GM18502 (cell line): ENCODE results near the gene RNF213.
"Not testable (repeated sequence)": the region's sequence is repeated elsewhere in the genome, so short reads cannot be mapped to it uniquely, and the experiment has no call there.

Experiments
- ATAC-seq: cut with Tn5 transposase; IDR thresholded peaks from one replicate; pipeline ENCODE4 v1.9.1; 2021; ENCODE audit warnings: mild to moderate bottlenecking; ENCODE audit not compliant: unreplicated experiment, poor library complexity

The RNF213 gene

DNA sequence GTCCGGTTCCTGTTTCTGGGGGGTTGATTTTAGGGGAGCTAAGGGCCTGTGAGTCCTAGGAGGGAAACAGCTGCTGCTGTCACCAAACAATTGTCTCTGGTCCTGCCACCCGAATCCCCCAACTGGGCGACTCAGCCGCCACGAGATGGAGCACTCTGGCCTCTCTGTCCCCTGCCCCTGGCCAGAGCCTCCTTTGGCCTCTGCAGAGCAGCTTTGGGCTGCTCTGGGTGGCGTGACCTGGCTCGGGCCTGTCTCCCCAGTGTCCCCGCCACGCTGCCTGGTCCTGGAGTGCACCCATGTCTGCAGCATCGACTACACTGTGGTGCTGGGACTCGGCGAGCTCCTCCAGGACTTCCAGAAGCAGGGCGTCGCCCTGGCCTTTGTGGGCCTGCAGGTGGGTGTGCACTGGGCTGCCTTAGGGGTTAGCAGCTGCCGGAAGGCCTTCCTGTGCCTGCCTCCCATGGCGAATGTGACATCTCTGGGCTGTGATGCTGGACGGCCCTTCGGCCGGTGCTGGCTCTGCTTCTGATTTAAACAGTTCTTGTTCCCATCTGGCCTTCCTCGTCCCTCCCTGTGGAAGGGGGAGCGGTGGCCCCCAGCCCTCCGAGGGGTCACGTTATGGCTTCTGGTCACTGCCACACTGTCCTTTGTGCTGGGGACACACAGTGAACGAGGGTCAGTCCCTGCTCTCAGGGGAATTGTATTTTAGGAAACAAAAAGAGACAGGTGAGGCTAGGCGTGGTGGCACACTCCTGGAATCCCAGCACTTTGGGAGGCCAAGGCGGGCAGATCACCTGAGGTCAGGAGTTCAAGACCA is 11.6 kb upstream of the RNF213 start:
- no peak for ATAC-seq

DNA sequence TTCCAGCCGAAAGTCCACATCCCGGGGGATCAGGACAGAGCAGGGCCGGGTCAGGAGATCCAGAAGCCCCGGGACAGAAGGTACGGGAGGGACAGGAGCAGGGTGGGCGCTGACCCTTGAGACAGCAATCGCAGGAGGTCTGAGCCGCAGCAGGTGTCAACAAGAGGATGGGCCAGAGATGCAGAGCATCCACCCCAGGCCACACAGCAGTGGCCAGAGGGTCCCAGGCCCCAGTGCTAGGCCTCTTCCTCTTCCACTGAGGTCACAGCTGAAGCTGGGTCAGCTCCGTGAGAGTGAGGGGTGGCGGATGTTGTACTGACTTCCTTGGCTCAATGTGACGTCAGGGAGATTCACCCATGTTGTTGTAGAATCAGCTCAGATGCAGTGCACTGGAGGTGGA is 8.7 kb upstream of the RNF213 start:
- ATAC-seq: no peak

DNA sequence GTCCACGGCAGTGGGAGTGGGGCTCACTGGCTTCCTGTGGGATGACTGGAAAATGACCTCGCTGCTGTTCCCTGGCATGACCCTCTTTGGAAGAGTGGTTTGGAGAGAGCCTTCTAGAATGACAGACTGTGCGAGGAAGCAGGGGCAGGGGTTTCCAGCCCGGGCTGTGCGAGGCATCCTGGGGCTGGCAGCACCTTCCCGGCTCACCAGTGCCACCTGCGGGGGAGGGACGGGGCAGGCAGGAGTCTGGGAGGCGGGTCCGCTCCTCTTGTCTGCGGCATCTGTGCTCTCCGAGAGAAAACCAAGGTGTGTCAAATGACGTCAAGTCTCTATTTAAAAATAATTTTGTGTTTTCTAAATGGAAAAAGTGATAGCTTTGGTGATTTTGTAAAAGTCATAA is 7.8 kb upstream of the RNF213 start:
- ATAC-seq: no peak

DNA sequence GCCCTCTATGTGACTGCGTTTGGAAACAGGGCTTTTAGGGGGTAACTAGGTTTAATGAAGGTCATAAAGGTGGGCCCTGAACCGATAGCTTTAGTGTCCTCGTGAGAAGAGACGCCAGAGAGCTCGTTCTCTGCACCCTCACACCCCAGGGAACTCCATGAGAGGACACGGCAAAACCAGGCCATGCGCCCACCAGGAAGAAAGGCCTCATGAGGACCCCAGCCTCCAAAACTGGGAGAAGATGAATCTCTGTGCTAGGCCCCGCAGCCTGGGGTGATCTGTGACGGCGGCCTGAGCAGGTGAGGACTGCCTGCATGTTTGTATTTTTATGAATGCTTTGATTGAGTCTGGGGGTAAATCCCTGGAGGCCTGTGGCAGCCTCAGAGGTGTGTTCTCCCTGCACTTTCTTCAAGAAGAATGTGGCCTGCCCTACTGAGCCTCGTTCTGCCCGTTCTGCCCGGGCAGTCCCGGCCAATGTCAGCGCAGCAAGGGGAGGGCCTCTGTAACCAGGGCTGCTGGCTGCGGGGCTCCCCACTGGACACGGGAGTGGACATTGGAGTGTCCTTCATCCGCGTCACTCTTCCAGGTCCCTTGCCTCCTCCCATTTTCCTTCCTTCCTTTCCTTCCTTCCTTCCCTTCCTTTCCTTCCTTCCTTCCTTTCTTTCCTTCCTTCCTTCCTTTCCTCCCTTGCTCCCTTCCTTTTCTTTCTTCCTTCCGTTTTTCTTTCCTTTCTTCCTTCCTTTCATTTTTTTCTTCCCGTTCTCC is 6.8 kb upstream of the RNF213 start:
- ATAC-seq: no peak

DNA sequence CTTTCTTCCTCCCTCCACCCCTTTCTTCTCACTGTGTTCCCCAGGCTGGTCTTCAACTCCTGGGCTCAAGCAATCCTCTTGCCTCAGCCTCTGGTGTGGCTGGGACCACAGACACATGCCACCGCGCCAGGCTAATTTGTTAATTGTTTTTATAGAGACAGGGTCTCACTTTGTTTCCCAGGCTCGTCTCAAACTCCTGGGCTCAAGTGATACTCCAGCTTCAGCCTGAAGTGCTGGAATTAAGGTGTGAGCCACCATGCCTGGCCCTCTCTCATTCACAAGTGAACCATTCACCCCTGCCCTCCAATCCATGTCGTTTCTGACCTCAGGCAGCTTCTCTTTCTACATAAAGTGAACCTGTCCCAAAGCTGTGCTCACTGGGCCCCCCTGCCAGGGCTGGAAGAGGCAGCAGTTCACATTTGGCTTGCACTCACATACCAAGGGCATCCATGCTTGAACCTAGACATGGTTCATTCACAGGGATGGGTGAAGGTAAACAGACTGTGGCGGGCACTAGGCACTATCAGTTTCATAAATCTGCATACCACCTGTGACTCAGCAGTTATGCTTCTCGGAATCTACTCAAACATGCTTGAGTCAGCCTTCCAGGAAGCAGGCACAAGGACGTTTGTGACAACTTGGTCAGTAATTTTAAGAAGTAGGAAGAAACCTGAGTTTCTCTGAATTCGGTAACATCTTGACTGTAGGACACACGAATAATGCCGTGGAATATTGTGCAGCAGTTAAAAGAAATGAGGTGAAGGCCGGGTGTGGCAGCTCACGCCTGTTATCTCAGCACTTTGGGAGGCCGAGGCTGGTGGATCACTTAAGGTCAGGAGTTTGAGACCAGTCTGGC is 6.0 kb upstream of the RNF213 start:
- ATAC-seq: peak; percentile 66

DNA sequence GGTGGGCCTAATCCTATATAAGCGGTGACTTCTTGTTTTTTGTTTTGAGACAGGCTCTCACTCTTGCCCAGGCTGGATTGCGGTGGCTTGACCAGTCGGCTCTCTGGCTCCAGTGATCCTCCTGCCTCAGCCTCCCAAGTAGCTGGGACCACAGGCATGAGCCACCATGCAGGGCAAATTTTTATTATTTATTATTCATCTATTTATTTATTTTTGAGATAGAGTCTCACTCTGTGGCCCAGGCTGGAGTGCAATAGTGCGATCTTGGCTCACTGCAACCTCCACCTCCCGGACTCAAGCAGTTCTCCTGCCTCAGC is 4.7 kb upstream of the RNF213 start:
- no peak for ATAC-seq

DNA sequence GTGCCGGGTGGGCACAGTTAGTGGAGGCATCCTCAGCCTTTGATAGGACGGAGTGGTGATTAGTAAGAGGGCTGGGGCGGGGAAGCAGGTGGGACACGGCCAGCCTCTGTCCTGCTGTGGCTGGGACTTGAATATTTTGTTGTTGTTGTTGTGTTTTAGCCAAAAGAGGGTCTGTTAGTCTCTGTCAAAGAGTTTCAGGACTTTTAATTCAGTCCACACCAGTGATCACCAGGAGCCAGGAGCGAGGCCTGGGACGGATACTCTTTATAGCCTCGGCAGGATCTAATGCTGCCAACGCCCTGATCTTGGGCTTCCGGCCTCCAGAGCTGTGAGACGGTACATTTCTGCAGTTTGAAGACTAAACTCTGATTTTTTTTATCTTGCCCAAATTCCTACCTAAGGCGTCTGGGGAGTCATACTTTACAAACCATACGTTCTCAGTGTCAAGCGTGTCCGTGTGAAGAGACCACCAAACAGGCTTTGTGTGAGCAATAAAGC is 2.9 kb upstream of the RNF213 start:
- ATAC-seq: no peak

DNA sequence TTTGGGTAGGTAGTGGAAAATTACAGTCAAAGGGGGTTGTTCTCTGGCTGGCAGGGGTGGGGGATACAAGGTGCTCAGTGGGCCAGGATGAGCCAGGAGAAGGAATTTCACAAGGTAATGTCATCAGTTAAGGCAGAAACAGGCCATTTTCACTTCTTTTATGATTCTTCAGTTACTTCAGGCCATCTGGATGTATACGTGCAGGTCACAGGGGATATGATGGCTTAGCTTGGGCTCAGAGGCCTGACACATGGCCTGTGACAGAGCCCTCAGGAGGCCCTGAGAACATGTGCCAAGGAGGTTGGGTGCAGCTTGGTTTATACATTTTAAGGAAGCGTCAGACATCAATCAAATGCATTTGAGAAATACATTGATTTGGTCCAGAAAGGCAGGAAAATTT is 2.4 kb upstream of the RNF213 start:
- not testable (repeated sequence) for ATAC-seq

DNA sequence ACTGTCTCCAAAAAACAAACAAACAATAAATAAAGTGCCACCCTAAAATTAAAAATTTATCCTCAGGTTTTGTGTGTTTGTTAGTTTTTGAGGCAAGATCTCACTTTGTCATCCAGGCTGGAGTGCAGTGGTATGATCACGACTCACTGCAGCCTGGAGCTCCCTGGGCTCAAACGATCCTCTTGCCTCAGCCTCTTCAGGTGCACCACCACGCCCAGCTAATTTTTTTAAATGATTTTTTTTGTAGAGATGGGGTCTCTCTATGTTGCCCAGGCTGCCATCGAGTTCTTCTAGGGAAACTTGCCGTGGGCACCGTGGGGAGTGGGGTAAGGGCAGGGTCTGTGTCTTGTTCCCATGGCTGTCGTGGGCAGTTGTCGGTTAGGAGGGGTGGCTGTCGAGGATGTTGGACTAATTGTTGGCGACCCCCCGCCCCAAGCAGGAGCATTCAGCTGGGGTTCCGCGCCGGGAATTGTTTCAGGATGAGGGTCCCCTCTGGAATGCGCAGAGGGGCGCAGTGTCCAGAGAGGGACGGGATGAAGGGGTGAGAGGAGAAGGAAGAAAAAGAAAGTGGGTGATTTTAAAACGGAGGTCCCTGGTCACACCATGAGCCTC is 1.1 kb upstream of the RNF213 start:
- ATAC-seq: no peak

DNA sequence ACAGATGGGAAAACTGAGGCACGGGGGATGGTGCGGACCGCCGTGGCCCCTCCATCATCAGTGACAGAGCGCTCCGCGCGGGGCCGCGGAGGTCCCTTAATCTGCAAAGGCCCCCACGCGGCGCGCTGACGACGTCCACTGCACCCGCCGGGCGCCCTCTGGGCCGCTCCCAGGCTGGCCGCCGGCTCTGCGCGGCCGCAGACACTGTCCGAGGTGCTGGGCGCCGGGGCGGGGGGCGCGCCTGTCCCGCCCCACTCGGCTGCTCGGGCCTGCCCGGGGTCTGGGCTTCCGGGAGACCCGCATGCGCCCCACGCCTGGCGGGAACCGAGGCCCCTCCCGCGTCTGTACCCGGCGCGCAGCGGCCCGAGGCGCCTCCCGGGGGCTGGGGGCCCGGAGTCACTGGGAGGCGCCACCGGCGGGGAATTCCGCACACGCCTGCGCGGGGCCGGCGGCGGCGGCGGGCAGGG is 550 bp upstream of the RNF213 start:
- ATAC-seq: peak; percentile 34

DNA sequence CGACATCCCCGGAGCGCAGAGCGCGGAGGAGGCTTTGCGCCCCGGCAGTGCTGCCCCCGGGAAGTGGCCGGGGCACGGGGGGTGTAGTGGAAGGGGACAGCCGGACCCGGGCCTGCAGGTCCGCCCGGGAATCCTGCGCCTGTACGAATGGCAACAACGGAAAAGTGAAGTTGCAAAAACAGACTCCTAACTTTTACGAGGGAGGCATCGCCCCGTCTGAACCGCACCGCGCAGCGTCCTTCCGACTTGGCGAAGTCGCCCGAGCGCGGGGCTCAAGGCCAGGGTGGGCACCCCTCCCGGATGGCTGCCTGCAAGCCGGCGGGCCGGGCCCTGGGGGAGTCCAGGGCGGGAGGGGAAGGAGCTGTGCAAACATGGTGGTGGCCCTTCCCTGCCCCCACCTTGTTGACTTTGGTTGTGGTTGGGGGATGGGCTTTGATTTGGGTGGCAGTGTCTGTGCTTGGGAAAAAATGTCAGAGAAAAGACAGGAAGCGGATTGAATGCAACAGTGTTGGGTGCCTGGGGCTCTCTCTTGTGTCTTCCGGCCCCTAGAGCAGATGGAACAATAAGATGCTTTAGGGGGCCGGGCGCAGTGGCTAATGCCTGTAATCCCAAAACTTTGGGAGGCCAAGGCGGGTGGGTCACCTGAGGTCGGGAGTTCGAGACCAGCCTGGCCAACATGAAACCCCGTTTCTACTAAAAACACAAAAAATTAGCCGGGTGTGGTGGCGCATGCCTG is 675 bp downstream of the RNF213 start:
- peak; percentile 4 for ATAC-seq

DNA sequence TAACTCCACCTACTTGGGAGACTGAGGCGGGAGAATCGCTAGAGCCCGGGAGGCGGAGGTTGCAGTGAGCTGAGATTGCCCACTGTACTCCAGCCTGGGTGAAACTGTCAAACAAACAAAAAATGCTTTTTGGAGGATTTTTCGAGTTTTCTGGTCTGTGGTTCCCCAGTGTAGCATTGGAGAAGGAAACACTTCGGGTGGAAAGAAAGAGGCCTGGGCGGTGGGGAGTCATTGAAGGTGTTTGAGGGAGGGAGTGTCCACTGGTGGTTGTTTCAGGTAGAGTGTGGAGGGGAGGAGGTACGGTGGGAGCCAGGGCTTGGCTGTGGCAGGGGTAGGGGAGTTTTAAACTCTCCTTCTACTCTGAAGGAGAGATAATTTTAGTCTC is 1.2 kb downstream of the RNF213 start:
- ATAC-seq: no peak

DNA sequence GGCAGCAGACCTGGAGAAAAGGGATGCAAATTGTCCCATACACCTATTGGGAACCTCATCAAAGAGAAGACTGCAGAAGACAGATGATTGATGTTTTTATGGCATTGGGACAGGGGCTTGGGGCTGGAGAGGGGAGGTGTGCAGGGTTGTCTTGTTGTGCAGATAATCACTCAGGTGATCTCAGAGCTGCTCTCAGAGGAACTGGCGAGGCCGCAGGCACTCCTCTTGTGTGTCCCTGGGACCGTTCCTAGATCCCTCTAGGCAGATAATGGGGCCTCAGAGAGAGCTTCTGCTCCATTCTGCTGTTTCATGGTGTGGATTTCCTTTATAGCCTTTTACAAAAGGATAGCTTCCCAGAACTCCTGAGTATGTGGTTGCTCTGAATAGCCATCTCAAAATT is 1.6 kb downstream of the RNF213 start:
- no peak for ATAC-seq

DNA sequence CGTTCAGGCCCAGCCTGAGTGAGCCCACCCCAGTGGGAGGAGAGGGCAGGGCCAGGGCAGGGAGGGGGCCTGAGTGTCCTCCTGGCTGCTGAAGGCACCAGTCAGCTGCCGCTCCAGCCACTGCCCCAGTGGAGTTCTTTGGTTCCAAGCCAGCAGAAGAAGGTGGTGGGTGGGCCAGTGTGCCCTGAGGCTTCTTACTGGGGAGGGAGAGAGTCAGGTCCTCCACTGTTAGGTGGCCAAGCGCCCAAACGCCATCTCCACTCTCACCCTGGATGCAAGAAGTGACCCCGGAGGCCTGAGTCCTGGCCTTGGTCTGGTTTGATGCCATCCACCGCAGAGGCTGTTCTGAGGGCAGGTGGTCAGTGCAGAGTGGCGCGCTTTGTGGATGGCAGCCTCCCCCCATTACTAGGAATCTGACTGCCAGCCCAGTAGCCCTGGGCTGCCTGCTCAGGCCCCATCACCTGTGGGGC is 2.2 kb downstream of the RNF213 start:
- ATAC-seq: no peak

DNA sequence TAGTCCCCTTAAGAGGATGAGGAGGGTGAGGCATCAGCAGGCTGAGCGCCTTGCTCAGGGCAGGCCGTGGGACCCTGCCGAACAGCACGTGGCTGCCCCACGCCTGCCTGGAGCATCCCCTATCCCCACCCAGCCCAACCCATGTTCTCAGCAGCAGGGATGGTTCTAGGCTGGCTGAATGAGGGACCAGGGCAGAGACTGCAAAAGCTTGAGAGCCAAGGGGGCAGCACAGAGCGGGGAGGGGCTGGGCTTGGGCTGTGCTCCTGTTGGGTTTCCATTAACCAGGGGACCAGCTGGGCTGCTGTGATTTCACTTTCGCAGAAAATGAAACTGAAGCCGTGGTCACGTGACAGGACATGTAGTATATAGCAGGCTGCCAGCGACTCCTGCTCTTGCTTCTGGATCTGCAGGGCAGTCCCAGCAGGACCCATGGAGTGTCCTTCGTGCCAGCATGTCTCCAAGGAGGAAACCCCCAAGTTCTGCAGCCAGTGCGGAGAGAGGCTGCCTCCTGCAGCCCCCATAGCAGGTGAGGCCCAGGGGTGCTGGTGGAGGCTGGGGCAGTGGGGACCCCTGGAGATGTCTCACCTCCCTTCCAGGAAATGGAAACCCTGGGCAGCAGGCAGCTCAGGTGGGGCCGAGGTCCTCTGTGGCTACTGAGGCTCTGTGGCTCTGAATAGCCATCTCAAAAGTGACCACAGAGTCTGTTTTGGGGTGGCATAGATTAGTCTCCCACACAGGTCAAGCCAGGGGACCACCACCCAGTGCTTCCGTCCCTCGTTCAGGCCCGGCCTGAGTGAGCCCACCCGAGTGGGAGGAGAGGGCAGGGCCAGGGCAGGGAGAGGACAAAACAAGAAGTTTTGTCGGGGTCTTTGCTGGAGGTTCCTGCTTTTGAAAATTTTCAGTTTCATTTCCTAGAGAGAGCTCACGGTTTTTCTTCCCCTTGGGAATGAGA is 2.9 kb downstream of the RNF213 start:
- peak; percentile 41 for ATAC-seq

DNA sequence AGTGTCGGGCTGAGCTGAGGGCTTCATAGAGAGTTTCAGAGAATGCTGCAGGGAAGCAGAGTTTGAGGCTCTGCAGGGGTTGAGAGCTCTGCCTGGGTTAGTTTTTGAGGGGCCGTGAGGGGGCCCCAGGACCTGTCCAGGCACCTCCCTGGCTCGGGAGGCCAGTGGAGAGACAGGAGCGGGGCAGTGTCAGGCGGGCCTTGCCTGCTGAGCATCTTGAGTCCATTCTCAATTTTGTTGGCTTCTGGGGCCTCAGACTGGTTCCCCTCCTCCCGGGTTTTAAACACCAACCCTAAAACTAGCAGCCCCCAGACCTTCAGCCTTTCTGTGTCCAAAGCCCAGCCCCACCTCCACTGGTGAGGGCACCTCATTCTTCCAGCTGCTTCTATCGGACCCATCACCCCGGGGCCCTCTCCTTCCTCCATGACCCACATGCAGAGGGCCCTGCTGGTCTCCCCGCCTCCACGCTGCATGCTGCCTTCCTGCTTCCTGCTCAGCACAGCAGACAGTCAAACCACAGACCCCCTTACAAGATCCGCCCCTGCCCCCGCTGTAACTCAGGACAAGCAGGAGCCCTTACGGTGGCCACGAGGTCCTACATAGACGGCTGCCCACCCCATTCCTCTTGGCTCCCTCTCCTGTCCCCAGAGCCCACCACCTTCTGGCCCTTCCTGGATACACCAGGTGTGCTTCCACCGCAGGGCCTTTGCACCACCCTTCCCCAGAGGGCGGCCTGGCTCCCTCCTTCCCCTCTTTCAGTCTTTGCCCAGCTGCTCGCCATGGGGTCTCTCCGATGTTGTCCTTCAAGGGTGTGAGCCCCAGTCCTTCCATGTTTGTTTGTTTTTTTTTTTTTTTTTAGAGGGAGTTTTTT is 3.8 kb downstream of the RNF213 start:
- no peak for ATAC-seq

DNA sequence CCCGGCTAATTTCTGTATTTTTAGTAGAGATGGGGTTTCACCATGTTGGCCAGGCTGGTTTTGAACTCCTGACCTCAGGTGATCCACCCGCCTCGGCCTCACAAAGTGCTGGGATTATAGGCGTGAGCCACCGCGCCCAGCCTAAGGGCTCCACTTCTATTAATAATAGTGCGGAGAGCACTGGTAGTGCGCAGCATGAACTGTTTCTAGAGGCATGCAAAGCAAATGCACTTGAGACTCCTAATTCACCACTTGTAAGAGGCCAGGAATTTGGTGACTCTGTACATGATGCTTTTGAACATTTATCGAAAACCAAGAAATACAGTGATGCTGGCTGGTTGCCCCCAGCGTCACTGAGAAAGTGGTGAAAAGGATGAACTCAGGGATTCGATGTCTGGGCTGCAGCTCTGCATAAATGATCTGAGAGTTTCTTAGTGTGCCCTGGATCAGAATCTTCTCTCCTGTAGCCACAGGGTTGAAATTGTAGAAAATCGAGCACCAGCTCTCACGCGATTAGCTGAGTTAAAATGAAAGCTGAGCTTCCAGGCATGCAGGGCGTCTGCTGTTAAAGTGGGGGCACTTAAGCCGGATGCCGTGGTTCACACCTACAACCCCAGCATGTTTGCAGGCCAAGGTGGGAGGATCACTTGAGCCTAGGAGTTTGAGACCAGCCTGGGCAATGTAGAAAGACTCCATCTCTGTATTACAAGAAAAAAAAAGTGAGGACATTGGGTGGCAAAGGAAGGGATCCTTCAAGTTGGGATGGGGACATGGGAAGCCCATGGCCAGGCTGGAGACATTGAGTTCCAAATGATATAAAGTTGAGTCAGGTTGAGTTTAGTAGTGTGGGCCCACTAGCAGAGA is 4.8 kb downstream of the RNF213 start:
- ATAC-seq: no peak
